Activated CD4-positive, CD25-positive, alpha-beta regulatory T cell (primary cell): Measurements from ENCODE around the gene AUTS2.

Experiments used
- DNase-seq, 4 experiments: peaks; one replicate each; lab custom pipeline; 2025; lab: John Stamatoyannopoulos, UW

Gene AUTS2

DNA sequence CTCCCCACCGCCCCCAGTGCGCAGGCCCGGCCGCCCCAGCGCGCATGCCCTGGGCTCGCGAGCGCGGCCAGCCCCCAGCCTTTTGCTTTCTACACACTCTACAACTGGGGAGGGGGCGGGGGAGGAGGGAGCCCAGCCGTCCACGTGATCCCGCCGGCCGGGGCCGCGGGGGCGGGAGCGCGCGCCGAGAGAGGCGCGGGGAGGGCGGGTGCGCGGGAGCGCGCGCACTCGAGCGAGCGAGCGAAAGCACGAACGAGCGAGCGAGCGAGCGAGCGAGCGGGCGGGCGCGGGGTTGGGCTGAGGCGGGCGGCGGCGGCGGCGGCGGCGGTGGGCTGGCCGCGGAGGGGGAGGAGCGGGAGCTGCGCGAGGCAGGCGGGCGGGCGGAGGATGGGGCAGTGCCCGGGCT lies at the start of gene AUTS2:
AUTS2 (plus strand) TSS at position 395 of the 406 bp plus-strand sequence. CDS start 1,179 bp downstream, outside the sequence.
- no peak for DNase-seq

DNA sequence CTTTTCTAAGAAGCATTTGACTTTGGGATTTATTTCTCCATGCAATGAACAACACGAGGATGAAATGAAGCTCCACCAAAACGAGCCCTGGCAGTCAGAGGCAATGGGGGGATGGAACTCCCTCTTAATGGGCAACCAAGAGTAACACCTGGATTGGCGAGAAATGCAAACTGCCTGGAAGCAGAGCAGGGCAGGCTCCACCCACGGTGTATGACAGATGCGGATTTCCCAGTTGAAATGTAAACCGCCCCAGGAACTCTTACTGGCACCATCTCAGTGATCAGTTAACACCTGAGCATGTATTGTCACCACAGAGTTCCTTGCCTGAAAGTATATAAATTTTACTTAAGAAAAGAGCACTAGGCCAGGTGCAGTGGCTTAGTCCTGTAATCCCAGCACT lies 47.3 kb upstream of the AUTS2 start:
- no peak for DNase-seq

- no peak for DNase-seq
Measured at GRCh38 chr7:69553190-69553589, 45.1 kb upstream of the AUTS2 start.

DNA sequence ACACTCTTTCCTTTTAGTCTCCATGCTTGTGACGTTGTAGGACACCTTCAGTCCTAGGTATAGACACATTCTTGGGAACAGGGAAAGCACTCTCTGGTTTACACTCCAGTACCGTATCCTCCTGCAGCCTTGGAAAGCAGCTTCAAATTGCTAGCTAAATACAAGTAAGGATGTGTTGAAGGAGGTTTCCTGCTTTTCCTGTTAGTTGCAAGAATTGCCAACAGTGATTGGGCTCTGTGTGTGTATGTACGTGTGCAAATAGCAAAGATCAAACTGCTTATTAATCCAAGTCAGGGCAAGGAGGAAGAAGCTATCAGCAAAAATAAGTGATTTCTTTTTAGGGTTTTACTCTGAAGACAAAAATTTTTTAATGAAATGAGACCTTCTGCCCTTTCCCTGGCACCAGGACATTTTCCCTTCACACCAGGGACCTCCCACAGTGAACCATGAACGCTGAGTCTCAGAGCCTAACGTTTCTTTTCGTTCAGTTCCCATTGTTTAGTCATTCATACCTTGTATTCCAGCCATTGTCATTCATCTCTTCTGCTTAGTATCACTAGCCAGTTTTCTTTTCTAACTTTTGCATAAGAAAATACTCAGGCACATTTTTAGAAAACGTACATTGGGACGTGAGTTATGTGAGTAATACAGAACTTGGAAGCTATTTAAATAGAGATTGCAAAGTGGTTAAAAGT lies 36.9 kb upstream of the AUTS2 start:
- DNase-seq = no peak

DNA sequence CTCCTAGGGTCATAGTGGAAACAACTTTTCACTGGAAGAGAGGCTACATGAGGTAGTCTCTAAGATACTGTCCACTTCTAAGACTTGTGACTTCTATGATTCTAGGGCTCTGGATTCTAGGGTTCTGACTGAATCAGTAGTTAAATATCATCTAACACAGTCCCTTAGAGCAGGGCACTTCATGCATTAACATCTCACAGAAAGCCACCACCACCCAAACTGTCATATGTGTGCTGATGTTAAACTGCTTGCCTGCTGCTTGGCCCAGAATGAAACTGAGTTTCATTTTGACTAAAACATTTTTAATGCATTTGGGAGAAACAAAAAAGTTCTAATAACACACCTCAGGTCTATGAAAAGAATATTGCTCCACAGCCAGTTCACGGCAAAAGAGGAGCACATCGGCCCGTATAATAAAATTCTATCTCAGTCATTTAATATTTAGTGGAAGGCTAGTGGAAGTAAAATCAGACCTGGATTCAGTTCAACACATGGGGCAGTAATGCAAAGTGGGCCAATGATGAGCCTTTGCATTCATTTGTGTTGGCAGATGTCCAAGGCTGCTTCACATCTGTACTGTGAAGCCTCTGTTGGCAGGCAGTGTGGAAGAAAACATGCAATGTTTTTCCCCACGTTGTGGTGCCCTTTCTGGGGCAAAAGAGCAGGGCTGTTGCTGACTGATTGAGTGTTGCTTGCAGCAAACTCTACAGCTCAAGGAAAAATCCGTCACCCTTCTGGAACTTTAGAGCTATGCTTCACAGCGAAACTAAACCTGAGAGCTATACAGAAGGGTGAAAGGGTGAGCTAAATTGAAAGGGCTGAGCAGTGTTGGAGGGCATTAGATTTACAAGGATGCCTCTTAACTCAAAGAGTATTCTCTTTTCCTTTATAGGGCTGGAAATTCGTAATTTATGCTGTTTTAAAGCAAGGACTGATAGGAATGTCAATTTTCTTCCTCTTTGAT lies 33.5 kb upstream of the AUTS2 start:
- DNase-seq = no peak

GRCh38 chr7:69567800-69568199 lies 30.5 kb upstream of the AUTS2 start:
- no peak for DNase-seq

DNA sequence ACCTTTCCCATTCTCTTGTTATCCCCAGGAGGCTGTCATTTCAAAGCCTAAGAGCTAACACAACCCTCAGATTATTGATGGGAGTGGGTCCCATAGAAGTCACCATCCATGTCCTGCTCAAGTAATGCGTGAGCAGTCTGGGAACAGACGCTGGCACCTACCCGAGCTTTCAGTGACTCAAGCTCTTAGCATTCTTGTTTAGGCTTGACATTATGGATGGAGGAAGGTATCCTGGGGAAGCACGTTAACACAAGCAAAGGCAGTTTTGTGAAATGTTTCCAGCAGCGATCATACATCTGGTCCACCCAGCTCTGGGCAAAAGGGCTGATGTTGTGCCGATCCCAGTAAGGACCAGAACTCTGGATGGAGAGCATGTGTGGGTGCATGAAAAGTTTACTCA lies 30.0 kb upstream of the AUTS2 start:
- DNase-seq = no peak

DNA sequence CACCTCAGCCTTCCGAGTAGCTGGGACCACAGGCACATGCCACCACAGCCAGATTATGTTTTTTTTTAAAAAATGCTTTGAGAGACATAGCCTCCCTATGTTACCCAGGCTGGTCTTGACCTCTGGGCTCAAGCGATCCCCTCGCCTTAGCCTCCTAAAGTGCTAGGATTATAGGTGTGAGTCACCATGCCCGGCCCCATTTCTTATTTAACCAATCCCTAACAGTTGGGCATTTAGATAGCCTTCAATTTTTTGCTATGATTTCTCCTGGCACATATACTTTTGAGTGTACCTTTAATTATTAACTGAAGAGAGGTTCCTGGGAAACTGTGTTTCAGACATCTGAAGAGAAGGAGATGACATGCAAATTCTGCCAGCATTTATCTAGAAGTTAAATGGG lies 22.6 kb upstream of the AUTS2 start:
- DNase-seq = no peak

- DNase-seq = no peak
Measured at GRCh38 chr7:69577221-69577620, 21.1 kb upstream of the AUTS2 start.

DNA sequence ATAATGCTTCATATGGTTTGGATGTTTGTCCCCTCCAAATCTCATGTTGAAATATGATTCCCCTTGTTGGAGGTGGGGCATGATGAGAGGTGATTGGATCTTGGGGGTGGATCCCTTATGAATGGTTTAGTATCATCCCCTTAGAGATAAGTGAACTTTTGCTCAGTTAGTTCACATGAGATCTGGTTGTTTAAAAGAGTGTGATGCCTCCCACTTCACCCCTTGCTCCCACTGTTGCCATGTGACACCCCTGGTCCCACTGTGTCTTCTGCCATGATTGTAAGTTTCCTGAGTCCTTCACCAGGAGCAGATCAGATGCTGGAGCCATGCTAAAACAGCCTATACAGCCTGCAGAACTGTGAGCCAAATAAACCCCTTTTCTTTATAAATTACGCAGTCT lies 13.1 kb upstream of the AUTS2 start:
- DNase-seq = no peak

DNA sequence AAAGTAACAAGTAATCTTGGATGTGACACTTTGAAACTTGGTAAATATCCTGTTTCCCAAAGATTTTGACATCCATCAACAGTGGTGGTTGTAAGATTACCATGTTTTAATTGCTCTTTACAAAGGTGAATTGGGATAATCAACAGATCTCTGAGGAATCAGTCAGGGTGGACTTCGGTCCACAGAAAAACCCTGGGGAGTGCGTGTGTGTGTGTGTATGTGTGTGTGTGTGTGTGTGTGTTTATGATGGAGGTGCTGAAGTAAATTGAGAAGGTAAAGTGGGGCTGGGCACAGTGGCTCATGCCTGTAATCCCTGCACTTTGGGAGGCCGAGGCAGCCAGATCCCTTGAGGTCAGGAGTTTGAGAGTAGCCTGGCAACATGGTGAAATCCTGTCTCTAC lies 12.0 kb upstream of the AUTS2 start:
- DNase-seq = no peak

DNA sequence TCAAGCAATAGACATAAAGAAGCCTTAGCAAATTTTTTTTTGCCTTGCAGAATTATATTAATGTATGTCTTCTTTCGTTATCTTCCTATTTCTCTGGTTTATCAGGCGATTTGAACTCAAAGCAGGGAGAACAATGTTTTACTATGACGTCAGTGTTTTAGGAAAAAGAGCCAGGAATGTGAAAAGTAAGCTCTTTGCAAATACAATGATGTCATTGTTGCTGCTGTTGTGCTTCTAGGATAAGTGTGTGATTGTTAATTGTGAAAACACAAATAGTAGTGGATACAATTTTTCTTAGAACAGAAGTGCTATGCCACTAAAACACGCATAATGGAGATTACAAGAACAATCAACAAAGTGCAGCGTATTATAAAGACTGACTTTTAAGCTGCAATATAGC lies 9.5 kb upstream of the AUTS2 start:
- no peak for DNase-seq

- DNase-seq = no peak
Measured at GRCh38 chr7:69591805-69592204, 6.5 kb upstream of the AUTS2 start.

DNA sequence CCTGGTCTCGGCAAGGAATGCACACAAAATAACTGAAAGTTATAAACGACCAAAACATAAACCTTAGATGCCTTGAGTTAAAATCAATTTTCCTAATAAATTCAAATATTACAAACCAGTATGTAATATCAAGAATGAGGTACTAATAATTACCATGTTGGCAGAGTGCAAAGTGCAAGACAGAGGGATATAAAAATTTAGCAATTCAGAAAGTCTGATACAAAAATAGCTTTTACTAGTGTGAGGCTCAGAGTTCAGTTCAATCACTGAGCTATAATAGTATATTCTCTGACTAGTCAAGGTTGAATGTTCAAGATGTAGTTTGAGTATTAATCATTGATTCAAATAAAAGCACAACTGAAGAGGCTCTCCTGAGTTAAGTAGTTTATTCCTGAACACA lies 4.8 kb upstream of the AUTS2 start:
- no peak for DNase-seq

GRCh38 chr7:69595415-69595814 lies 2.9 kb upstream of the AUTS2 start:
- DNase-seq = no peak

DNA sequence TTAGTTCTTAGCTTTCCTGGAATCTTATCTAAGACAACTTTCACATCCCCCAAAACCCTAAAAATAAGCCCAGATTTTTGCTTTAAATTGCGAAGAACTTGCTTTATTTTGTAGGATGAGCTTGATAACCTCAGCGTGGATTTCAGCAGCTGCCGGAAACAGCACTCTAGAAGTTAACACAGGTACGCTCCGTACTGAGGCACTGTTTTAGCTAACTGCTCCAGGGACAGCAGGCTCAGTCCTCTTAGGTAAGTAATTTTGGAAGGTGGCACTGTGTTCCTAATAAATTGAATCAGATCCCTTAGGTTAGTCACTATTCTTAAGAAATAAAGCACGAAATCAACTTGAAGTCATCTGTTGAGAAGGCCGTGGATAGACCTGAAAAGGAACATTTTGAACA lies 2.2 kb upstream of the AUTS2 start:
- no peak for DNase-seq

DNA sequence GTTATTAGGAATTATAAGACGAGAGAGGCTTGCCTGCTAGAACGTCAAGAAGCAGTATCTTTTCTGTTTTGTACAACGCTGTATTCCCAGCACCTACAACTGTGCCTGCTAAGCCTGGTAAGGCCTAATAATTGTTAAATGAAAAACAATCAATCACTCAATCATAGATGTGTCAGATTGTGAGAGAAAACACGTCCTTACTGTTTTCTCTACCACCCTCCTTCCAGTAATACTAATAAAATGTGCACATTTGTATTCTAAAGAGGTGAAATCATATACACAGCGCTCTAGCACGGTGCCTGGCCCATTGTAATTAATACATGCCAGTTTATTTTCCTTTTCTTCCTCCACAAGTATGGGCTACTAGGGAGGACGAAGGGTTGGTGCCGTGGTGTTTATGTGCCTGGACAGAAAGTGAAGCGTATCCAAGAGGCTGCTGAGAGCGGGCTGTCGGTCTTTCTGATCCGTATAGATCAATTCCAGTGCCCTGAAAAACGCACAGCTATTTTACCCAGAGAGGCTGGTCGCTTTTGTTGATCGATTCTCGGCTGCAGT lies 1.5 kb upstream of the AUTS2 start:
- DNase-seq = no peak

DNA sequence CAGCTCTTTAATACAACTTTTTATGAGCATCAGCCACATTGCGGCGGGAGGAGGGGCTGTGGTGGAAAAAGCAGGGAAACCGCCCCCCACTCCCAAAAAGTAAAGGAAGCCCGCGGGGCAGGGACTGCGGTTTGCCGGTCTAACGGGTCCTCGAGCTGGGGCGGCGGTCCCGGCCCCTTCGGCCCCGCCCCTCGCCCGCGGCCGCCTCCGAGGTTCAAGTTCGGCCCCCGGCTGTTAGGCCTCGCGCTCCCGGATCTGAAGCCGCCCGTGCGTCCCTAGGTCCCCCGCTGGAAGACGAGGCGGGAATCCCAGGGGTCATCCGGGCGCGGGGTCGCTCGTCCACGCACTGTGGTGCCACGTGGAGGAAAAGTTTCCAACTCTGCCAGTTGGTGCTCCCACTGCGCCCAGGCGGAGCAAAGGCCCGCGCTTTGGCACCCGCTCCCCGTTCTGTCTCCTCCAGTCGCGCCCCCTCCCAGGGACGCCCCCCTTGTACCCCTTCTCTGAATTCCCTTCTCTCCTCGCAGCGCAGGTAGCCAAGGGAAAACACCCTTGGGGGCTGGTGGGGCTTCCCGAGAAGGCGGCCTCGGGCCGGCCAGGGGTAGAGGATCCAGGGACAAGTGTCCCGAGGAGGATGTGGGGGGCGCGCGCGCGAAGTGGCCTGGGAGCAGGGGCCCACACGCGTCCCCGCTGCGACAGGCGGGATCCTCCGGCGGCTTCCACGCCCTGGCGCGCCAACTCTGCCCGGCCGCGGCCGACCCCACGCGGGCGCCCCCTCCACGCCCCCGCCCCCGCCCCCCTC lies 798 bp upstream of the AUTS2 start:
- no peak for DNase-seq

- no peak for DNase-seq
Measured at GRCh38 chr7:69598487-69599285, 411 bp downstream of the AUTS2 start.

- DNase-seq = no peak
Measured at GRCh38 chr7:69599286-69599954, 1.1 kb downstream of the AUTS2 start.
